Activated T-cell treated with anti-CD3 and anti-CD28 coated beads, Interleukin-2, amount 50 U/mL, for 48 hours (primary cell): Measurements from ENCODE around the gene CD68.
"Not testable (repeated sequence)": the region's sequence is repeated elsewhere in the genome, so short reads cannot be mapped to it uniquely, and the experiment has no call there.

Experiments
- DNase-seq, 2 experiments: peaks; one replicate each; pipeline ENCODE4 v3.0.0-alpha.2; 2020

Gene CD68

GRCh38 chr17:7613769-7614424 lies 34.5 kb downstream of the CD68 start:
- DNase-seq = peak; percentile 23 to 29

GRCh38 chr17:7614425-7615264 lies 35.2 kb downstream of the CD68 start, which contains the start of gene FXR2:
Gene FXR2 (minus strand): TSS chr17:7614897. CDS start chr17:7614532, 365 bp downstream.
- DNase-seq = peak; percentile 99

GRCh38 chr17:7615265-7615747 lies 35.9 kb downstream of the CD68 start:
- DNase-seq = no peak

GRCh38 chr17:7618608-7619007 lies 39.2 kb downstream of the CD68 start:
- DNase-seq = no peak

- DNase-seq = no peak
Observed at GRCh38 chr17:7620835-7621234, 41.4 kb downstream of the CD68 start.

- DNase-seq = no peak
Observed at GRCh38 chr17:7623661-7624060, 44.2 kb downstream of the CD68 start.

GRCh38 chr17:7625749-7626148 lies 46.3 kb downstream of the CD68 start:
- DNase-seq = not testable (repeated sequence)

GRCh38 chr17:7626307-7626706 lies 46.9 kb downstream of the CD68 start:
- DNase-seq = no peak

GRCh38 chr17:7626956-7627249 lies 47.5 kb downstream of the CD68 start:
- DNase-seq = no peak

GRCh38 chr17:7627250-7628121 lies 48.0 kb downstream of the CD68 start, which contains the start of gene SAT2:
Gene SAT2 (minus strand): TSS chr17:7627821. CDS start chr17:7627635, 186 bp downstream.
- DNase-seq = peak; percentile 87 to 90

- DNase-seq = no peak
Observed at GRCh38 chr17:7629939-7630571, 50.6 kb downstream of the CD68 start, which contains the start of gene SHBG. Gene SHBG (plus strand): TSS chr17:7630135. CDS start chr17:7630173, 38 bp downstream.
